ENCODE data around the gene PGK2.
"Not testable (repeated sequence)": the region's sequence is repeated elsewhere in the genome, so short reads cannot be mapped to it uniquely, and the experiment has no call there.

PGK2 gene

DNA sequence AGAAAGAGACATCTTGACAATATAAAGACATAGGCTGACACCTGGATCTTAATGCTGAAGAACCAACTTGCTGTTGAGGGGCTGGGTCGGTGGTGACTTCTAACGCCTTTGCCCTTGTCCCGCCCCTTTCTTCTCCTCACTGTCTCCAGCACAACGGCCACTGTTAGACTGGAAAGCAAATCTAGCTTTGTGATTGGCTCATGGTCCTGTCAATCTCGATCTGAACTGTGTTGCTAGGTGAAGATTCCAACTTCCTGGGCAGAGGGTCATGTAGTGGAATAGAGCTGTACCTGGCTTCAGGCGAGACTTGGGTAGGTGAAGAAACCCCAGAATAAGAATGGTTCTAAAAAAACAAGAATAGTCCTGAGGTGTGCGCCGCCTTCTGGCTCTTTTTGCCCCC is at the start of gene PGK2:
PGK2 (minus strand) TSS at position 110 of the 400 bp plus-strand sequence; CDS start at position 12, 98 bp downstream.
- no peak for DNase-seq

DNA sequence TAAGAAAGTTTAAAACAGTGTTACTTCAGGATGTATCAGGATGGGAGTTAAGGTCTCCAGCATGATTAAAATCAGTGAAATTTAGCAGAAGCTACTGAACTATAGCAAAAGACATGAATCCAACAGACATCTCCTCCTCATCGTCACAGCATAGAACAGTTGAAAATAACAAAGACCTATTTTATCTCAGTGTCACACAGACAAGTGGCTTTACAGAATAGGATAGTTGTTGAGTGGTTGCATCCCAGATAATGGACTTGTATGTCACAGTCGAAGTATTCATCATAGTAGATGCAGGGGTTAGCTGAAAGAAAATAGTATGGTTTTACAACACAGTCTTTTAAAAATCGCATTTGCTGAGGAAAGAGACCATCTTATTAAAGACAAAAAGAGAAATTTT is 48.1 kb upstream of the PGK2 start:
- no peak for DNase-seq

DNA sequence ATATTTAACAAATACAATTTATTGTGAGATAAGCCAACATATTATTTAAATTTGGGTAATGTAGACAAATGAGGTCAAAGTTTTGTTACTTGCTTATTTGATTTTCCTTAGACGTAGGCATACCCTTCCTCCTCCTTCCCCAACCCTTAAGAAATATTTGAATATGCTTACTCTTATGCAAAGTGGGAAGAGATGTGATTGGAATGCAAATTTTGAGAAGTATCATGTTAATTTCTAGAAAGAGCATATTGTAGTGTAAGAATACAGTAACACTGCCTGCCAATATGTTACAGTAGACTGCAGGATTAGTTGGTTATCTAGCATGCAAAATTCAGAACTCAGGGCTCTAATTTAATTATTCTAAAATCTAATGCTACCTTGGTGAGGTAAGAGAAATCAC is 46.3 kb upstream of the PGK2 start:
- no peak for DNase-seq

DNA sequence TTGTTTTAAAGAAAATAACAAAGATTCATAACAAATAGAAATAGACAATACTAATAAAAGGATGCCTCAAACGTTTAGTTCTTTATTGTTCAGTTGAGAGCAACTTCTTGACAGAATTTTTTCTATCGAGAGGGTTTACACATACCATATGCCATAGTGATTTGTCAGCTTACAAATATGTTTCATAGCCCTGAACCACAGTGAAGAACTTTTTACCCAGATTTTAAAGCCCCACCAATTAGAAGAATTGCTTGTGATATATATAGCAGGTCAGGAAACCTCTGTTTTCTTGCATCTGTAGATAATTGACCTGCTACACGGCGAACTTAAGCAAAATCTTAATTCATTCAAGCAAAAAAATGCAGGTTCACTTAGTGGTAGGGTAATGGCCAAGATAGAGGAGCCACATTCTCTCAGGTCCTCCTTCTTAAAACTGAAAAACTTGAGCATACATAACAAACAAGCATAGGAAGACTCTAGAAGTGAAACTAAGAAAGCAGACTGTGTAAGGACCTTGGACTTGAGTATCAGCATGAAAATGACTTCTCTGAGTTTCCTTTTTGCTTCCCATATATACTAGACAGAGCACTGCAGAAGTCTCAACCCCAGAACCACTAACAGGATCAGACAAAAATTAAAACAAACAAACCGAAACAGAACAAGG is 39.8 kb upstream of the PGK2 start:
- no peak for DNase-seq

DNA sequence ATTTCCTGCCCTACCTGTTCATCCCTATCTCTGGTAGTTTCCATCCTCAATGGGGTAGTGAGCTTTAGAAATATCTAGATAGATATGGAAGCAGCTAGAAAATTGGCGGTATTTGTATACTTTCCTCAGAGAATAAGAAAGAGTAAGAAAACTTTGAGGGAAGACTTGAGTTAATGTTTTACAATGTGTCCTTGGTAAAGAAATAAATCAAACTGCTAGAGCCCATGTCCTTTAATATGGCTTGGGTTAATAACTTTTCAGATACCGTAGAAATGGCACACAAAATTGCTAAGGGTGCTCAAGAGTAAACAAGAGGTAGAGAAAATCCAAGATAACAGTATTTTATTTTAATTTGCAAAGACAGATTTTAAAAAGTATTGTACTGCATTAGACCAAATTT is 28.1 kb upstream of the PGK2 start:
- DNase-seq = no peak

DNA sequence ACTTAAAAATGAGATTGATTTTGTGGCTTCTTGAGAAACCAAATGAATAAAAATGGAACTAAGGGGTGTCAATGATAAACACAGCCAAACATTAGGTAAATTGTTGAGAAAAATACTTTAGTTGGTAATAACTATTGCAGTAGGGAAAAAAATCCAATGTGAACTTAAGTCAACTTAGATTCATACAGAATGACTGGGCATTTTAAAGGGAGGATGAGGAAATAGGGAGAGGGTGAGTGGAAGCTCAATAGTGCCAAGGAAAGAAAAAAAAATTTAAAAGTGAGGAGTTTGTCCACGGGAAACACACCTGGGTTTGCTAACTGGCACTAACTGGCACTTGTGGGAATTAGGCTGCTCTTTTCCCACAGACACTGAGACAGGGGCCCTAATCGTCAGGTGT is 26.2 kb upstream of the PGK2 start:
- no peak for DNase-seq

DNA sequence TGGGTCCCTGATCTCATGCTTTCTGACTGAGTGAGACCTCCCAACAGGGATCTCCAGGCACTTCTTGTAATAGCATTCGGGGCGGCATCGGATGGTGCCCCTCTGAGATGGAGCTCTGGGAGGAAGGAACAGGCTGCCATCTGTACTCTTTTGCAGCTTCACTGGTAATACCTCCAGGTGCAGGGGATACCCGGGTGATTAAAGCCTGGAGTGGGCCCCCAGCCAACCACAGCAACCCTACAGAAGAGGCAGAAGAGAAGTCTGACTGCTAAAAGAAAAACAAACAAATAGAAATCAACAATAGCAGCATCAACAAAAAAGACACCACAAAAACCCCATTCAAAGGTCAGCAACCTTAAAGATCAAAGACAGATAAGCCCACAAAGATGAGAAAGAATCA is 19.1 kb upstream of the PGK2 start:
- DNase-seq = no peak

DNA sequence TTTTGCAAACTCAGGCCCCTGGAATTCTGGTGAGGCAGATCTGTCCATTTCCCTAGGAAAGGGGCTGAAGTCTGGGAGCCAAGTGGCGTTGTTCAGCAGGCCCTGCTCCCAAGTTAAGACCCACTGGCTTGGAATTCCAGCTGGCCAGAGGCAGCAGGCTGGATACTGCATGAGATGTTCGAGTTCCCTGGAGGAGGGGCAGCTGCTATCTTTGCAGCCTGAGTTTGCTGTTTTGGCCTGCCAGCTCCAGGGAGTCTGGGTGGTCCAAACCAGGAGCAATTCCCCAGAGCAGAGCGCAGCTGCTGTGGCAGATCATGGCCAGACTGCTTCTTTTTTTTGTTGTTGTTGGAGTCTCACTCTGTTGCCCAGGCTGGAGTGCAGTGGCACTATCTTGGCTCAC is 18.2 kb upstream of the PGK2 start:
- DNase-seq = no peak

DNA sequence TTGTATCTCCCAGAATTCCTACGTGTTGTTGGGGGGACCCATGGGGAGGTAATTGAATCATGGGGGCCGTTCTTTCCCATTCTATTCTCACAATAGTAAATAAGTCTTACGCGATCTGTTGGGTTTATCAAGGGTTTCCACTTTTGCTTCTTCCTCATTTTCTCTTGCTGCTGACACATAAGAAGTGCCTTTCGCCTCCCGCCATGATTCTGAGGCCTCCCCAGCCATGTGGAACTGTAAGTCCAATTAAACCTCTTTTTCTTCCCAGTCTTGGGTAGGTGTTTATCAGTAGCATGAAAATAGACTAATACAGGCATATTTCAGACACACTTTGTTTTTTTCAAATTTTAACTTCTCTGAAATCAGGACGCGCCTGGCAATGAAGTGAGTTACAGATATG is 14.4 kb upstream of the PGK2 start:
- DNase-seq = no peak

DNA sequence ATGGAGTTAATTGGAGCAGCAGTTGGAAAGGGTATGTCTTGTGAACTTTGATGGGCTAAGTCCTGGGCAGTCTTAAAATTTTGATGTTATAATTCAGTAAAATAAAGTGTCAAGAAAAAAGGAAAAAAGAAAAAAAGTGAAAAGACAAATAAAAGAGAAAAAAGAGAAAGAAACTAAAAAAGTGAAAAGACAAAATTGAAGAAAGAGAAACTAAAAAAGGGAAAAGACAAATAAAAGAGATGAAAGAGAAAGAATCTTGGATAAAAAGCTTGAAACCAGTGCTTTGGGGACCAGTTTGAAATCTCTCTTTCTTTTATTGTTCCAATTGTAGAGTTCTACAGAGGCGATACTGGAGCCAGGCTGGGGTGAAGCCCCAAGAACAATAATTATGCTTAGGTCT is 12.0 kb upstream of the PGK2 start:
- no peak for DNase-seq

DNA sequence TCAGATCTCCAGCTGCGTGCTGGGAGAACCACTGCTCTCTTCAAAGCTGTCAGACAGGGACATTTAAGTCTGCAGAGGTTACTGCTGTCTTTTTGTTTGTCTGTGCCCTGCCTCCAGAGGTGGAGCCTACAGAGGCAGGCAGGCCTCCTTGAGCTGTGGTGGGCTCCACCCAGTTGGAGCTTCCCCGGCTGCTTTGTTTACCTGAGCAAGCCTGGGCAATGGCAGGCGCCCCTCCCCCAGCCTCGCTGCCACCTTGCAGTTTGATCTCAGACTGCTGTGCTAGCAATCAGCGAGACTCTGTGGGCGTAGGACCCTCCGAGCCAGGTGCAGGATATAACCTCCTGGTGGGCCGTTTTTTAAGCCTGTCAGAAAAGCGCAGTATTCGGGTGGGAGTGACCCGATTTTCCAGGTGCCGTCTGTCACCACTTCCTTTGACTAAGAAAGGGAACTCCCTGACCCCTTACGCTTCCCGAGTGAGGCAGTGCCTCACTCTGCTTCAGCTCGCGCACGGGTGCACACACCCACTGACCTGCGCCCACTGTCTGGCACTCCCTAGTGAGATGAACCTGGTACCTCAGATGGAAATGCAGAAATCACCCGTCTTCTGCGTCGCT is 9.9 kb upstream of the PGK2 start:
- not testable (repeated sequence) for DNase-seq

DNA sequence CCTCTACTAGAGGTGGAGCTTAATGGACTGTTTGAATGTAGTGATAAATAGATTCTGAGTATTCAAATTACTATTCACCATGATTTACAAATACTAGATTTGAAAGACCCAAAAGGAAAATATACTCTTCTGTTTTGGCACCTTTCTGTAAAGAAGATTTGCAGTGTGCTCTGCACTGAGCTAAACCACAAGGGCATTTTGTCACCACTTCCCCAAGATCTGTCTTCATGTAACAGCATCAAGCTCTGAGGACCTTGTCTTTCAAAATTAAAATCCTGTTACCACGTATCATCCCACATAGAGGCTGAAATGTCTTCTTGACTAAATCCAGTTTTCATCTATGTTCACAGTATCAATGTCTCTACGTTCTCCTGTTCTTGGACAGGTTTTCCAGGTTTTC is 3.3 kb upstream of the PGK2 start:
- no peak for DNase-seq

DNA sequence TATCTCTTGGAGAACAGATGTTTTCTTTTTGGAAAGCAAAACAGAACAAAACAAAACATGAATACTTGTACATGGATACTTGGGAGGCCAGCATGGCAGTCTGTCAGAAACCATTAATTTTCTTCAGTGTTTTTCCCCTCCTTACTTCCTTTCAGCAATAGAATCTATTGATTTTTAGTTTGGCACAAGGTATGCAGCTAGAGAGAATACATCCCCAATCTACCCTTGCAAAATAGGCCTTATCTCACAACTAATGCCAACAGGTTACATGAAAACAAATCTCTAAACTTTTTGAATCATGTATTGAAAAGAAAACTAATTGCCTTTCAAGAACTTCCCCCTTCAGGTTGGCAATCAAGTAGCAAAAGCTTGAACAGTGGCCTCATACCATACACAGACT is 2.8 kb downstream of the PGK2 start:
- no peak for DNase-seq

DNA sequence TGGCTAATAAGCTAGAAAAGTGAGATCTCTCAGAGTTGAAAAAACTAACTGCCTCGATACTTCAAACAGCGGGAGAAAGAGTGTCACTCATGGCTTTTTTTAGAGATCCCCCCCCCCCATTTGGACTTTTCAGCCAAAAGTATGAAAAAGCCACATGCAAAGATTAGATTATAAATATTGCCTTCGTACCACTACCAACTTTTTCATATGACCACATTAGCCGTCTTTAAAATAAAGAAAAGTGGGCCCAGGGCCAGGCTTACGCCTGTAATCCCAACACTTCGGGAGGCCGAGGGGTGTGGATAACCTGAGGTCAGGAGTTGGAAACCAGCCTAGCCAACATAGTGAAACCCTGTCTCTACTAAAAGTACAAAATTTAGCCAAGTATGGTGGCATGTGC is 4.4 kb downstream of the PGK2 start:
- DNase-seq = no peak

DNA sequence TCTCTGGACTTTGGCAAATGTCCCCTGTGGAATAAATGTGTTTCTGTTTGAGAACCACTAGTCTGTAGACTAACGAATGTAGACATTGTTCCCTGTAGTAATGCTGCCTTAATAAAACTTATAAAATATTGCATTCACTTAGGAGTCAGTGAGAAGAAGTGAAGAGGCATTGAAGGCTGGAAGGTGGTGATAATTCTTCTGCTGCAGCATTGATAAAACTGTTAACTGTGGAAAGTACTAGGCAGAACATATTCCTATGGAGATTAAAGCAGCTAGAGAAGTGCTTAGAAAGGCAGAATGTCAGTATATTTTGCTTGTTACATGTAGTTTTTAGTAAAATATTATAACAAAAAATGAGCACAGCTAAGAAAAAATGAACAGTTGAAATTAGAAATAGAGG is 4.8 kb downstream of the PGK2 start:
- DNase-seq = no peak

DNA sequence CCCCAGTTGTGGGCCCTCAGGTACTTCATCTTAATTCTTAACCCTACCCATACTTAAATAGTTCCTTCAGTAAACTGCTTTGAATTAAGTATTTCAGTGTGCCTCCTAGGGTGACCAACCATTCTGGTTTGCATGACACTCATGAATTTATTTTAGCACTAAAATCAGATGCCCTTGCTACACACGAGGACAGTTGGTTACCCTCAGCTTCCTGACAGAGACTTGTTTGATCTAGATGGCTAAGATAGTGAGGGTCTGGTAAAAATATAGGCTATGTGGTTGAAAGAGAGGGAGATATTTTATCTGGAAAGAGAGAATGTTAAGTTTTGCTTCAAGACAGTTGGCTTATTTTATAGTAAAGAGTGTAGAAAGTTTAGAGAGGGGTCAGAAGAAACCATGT is 10.6 kb downstream of the PGK2 start:
- DNase-seq = no peak

DNA sequence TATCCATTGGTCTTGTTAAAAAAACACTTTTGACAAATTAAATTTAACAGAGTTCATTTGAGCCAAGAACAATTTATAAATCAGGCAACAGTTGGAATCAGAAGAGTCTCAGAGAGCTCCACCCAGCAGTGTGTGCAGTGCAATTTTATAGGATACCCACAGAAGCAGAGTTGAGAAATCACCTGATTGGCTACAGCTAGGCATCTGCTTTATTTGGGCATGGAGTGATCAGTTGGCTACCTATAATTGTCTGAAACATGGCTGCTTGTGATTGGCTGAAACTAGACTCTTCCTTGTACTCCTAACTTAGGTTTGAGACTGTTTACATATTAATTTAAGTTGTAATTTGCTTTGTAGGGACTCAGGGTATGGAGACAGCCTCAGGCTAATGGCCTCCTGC is 12.0 kb downstream of the PGK2 start:
- no peak for DNase-seq

DNA sequence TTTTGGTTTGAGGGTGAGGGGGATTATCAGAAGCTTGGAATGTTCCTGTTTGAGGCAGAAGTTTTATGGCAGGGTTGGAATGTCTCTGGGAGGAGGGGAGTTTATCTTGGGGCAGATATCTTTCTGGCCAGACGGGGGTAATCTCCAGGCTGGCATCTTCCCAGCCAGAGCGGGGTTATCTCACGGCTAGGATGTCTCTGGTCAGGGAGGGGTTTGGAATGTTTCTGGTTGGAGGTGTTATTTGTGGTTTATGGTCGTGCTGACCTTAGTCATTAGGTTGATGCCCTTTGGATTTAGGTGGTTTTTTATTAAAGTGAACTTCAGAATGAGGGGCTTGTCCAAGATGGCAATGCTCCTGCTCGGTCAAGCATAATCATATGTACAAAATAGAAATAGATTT is 14.8 kb downstream of the PGK2 start:
- DNase-seq = no peak

DNA sequence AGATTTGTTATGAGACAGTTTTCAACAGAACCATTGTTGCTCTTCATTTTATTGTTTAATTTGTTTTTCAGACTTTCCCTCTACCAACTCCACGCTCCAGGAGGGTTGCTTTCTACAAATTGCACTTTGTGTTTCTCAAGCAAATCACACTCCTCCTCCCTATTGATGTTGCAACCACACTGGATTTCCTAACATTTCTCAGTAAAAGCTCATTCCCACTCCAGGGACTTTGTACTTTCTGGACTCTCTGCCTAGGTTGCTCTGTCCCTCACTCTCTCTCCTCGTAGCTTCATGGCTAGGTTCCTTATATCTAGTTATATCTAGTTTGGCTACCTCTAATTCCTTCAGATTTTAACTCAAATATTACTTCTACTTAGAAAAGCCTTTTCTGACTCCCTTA is 20.3 kb downstream of the PGK2 start:
- DNase-seq = no peak

DNA sequence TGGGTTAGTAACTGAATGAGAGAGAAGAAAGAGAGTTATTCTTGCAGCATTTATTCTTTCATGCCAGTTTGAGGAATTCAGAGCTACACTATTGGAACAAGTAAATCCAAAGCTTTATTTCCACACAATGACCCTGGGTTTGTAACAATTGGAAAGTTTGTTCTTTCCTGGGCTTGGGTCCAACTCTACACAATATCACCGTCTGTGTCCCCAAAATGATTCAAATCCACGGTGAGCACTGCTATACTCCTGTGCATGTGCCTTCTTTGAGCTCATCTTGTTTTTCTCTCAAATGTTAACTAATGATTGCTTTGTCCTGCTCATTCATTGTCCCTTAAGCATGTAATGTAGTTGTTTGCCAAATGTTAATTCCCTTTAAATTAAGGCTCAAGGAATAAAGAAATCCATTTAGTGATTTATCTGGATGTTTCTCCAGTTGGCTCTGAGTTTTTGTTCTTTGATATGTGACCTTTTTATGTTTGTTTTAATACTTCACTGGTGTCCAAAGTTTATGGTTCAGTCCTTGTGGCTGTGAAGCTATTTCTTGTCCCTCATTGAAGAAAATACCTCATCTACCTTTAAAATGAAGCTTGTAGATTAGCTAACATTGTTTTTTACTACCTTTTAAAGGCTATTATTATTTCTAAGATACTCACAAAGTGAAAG is 22.4 kb downstream of the PGK2 start:
- no peak for DNase-seq

DNA sequence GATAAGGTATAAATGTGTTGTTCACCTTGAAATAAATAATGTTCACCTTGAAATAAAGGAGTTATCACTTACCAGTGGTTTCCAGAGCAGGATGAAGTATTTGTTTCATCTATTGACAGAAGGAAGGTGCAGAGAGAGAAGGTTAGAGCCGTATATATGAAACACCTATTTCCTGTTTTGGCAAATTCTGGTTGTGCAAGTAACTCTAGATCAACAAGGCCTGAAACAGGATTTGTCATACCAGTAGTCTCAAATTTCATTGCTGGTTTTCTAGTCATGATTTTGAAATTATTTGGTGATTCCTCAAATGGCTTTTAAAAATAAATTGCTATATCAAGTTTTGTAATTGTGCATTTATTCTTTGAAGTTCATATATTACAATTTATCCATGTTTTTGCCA is 42.8 kb downstream of the PGK2 start, which contains the start of gene CRISP3:
CRISP3 (minus strand) TSS at position 130 of the 400 bp plus-strand sequence; CDS start at position 109, 21 bp downstream.
- DNase-seq = no peak

DNA sequence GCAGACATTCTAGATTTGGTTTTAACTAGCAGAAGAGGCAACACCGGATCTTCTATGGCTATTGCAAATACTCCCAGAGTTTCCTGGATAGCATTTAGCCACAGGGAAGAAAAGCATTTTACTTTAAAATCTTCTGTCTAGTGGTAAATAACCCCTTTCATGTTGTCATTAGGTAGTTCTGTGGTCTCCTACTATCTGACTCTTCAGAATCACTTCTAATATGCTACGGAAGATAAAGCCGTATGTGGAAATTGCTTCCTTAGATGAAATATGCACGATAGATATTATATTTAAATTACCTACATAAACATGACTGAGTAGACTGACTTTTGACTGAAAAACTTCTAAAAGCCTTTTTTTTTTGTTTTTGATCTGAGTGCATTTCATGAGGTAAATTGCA is 43.7 kb downstream of the PGK2 start:
- no peak for DNase-seq

DNA sequence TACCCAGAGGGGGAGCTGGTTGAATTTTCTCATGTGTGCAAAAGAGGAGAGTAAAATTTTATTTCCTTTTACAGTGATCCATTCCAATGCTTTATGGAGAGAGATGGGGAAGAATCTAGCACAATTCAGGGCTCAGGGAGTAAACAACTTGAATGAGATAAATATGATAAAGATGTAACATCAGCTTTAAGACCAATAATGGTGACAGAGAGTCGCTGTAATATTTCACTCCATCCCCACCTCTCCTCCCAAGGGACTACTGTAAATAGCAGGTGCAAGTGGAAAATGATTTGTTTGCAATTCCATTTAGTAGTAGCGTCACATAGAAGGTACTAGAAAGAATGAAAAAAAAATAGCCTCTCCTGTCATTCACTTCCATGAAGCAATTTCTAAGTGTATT is 47.7 kb downstream of the PGK2 start:
- DNase-seq = no peak

DNA sequence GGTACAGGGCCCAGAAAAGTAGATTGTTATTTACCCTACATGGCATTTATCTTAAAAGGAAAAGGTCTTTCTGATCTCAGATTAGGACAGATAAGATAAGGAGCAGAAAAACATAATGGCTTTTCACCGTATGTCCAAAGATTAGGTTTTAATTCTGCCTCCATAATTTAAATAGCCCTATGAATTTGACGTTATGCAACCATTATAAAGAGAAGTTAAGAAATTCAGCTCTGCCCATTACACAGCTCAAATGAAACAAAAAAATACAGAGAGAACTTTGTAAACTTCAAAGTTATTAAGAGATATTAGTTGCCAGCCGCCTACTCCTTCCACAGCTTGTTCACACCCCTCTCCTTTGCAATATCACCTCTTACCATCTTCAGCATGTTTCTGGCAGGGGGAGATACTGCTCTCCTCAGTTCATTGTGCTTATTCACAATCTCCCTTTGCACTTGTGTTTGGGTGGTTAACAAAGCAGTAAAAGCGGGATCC is 51.0 kb downstream of the PGK2 start:
- no peak for DNase-seq
